Right kidney (tissue), 1 donor: Measurements from ENCODE around the gene UGCG.
"Not testable (repeated sequence)": the region's sequence is repeated elsewhere in the genome, so short reads cannot be mapped to it uniquely, and the experiment has no call there.

ENCODE experiments used
- DNase-seq: peaks from one replicate; pipeline ENCODE4 v3.0.0-alpha.2; 2016

UGCG gene

DNA sequence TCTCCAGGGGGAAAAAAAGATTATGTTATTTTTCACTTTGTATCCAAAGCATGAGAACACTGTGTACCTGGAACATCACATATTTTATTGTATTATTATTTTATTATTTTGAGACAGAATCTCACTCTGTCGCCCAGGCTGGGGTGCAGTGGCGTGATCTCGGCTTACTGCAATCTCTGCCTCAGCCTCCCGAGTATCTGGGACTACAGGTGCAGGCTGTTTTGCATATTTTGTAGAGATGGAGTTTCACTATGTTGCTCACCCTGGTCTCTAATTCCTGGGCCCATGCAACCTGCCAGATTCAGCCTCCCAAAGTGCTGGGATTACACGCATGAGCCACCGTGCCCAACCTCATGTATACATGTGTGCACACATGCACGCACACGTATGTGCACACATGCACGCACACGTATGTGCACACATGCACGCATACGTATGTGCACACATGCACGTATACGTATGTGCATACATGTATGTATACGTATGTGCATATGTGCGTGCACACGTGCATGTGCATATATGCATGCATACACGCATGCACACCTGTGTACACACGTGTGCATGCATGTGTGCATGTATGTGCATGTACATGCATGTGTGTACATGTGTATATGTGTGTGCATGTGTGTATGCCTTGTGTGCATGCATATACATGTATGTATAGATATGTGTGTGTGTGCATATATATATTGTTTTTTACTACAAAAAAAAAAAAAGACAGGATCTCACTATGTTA lies 9.5 kb upstream of the UGCG start:
- DNase-seq = no peak

DNA sequence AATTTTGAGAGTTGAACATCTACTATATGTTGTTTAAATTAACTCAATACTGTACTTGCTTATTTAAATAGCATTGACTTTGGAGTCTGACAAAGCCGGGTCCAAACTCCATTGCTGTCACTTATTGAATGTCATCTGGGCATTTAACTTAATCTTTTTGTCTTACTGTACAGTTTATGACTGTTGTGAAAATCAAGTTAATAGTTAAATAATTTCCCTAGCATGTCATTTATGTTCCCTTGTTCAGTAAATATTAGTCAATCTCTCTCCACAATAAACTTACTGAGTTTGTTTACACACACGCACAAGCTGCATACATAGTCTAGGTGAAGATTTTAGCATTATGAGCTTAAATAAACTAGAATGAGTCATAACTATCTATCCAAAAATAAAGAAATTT lies 6.3 kb upstream of the UGCG start:
- no peak for DNase-seq

- not testable (repeated sequence) for DNase-seq
These were observed 5.7 kb upstream of the UGCG start for GRCh38 chr9:111890867-111891266.

DNA sequence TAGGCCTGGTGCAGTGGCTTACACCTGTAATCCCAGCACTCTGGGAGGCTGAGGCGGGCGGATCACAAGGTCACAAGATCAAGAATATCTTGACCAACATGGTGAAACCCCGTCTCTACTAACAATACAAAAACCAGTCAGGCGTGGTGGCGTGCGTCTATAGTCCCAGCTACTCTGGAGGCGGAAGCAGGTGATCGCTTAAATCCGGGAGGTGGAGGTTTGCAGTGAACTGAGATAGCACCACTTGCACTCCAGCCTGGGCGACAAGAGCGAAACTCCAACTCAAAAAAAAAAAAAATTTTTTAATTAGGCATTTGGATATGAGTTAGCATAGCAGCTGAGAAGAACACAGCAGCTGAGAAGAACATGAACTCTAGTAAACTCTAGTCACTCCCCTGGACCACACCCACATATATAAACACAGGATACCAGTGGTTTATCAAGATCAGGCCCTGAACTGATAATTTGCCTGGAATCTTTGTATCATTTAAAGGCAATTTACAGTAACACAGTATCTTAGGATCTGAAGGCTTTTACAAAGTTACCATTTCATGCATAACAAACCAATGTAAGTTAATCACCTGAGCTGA lies 4.6 kb upstream of the UGCG start:
- no peak for DNase-seq

DNA sequence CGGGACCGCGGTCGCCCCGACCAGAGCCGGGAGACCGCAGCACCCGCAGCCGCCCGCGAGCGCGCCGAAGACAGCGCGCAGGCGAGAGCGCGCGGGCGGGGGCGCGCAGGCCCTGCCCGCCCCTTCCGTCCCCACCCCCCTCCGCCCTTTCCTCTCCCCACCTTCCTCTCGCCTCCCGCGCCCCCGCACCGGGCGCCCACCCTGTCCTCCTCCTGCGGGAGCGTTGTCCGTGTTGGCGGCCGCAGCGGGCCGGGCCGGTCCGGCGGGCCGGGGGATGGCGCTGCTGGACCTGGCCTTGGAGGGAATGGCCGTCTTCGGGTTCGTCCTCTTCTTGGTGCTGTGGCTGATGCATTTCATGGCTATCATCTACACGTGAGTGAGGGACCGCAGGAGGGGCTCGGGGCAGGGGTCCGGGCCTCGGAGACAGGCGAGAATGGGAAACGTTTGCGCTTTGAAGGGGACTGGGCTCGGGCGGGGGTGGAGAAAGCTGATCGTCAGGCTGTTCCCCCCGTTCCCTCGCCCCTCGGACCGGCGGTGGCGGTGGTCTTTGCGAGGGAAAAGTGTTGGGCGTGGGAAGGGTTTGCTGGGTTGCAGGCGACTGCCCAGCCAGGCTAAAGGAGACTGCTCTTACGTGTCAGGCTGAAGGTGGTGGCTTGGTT lies 457 bp downstream of the UGCG start:
- DNase-seq = peak; percentile 89

DNA sequence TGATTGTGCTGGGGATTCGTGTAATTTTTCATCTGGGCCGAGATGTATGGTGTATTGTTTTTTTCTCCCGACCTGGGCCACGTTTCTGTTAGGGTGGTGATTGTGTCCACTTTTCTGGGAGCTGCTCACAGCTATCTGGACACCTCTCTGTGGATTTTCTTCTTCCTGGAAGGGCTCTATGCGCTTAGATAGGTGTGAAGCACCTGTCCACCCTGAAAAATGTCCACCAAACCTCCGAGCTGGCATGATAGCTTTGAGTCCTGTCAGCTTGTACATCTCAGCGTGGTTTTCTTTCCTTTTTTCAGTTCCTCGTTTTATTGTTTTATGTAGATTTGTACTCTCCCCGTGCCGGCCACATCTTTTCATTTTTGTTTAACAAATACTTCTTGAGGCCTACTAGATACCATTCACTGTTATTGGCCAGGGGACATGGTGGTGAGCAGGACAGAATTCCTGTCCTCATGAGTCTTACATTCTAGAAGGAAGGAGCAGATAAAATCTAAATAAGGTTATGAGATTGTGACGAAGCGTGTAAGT lies 1.1 kb downstream of the UGCG start:
- DNase-seq = no peak

DNA sequence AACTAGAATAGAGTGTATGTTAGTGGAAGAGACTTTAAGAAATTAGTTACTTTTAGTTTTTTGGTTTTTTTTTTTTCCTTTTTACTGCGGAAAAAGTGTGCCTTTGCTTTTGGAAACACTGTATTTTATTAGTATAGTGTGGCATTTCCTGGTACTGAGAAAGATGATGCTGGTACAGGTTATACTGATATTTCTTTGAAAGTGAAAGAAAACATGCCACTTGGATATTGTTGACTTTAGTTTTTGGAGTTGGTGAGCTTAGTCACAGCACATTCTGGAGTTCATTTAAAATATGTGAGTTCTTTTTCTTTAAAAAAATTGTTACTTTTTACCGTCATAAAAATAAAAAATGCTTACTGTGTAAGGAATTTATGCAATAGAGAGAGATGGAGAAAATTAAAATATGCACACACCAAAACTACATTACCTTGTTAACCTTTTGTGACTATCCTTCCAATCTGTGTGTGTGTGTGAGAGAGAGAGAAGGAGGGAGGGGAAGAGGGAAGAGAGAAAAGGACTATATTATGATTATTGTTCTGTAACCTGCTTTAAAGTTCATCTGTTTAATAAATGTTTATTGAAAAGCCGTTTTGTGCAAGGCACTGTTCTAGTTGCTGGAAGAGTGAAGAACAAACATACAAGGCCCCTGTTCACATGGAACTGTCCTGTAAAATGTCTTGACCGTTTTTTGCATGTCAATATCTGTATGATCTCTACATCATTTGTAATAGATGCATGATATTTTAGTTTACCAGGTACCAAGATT lies 1.9 kb downstream of the UGCG start:
- no peak for DNase-seq

DNA sequence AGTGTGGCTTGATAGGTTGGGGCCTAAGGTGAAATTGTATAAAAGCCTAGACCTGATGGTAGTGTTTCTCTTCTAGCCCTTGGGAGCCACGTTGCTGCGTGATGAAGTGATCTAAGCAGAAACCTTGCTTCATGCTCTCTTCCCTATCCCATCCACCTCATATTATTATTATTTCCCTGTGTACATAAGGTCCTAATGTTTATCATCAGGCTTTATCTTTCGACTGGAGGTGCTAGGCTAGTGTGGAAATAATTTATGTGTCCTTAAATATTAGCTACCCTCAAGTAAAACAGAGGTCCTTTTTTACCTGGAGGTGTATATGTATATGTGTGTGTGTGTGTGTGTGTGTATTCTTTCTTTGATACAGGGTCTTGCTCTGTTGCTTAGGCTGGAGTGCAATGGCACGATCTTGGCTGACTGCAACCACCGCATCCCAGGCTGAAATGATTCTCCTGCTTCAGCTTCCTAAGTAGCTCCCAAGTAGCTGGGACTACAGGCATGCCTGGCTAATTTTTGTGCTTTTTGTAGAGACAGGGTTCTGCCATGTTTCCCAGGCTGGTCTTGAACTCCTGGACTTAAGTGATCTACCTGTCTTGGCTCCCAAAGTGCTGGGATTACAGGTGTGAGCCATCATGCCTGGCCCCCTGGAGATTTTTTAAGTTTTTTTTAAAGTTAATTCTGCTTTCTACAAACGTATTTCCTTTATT lies 3.7 kb downstream of the UGCG start:
- DNase-seq = no peak

DNA sequence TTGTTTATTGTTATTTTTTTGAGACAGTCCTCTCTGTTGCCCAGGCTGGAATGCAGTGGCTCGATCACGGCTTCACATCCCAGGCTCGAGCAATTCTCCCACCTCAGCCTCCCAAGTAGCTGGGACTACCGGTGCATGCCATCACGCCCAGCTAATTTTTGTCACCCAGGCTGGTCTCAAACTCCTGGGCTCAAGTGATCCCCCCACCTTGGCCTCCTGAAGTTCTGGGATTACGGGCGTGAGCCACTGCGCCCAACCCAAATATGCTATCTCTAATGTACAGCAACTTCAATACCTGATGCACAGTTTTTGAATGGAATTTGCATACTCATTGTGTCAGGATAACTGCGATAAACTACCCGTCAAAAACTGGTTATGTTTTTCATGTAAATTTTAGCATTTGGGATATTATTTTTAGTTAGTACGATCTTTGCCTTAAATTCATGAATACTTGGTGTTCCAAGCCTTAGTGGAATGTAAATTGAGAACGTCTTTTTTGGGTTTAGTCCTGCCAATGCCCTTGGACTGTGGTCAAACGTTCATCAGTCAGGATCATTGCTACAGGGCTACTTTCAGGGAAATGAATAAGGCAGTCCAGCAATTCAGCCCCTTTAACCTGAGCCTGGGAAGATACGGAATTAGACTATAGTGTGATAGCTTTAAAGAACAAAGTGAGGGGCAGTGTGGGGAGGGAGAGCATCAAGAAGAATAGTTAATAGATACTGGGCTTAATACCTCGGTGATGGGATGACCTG lies 4.4 kb downstream of the UGCG start:
- DNase-seq = no peak

- DNase-seq = no peak
These were observed 6.0 kb downstream of the UGCG start for GRCh38 chr9:111902391-111903139.

- not testable (repeated sequence) for DNase-seq
These were observed 6.9 kb downstream of the UGCG start for GRCh38 chr9:111903535-111903934.

GRCh38 chr9:111904026-111904425 lies 7.4 kb downstream of the UGCG start:
- no peak for DNase-seq

DNA sequence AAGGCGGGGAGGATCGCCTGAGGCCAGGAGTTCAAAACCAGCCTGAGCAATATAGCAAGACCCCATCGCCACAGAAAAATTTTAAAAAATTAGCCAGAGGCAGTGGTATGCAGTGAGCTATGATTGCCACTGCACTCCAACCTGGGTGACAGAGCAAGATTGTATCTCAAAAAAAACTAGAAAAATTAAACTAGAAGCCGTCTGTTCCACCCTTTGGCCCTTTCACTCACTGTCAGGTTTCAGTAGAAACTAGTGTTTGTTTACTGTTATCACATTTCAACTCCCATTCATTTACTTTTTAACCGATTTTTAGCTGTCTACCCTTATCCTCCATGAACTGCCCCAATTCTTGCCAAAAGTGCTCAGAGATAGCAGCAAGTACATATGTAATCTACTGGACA lies 8.3 kb downstream of the UGCG start:
- no peak for DNase-seq

GRCh38 chr9:111907147-111907546 lies 10.5 kb downstream of the UGCG start:
- DNase-seq = no peak

DNA sequence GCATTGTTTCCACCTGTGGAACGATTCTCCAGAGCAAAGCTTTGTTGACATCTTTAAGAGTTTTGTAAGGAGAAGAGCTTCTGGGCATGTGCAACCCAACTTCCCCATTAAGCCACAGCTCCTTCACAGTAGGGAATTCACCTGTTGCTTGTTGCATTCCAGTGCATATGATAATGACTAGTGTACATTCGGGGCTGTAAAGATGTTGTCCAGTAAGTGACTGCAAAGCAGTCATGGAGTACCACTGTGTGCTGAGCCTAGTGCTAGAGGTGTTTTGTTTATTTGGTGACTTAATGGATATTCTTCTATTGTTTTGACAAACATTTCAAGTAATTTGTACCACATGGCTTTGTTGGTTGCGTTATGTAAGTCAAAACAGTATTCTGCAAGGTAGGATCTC lies 12.8 kb downstream of the UGCG start:
- DNase-seq = no peak

DNA sequence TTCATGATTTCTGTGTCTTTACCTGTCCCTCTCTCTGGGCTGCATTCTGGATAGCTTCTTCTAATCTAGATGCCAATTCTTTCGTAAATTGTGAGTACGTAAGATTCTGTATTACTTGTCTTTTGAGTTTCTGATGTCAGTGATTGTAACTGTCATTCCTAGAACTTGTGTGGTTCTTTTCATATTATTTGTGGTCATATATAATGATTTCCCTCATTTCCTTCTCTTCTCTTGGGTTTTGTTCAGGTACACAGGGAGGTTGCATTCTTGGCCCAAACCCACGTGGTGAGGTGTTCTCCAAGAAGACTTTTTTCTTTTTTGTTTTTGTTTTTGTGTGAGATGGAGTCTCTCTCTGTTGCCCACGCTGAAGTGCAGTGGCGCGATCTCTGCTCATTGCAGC lies 13.8 kb downstream of the UGCG start:
- no peak for DNase-seq

DNA sequence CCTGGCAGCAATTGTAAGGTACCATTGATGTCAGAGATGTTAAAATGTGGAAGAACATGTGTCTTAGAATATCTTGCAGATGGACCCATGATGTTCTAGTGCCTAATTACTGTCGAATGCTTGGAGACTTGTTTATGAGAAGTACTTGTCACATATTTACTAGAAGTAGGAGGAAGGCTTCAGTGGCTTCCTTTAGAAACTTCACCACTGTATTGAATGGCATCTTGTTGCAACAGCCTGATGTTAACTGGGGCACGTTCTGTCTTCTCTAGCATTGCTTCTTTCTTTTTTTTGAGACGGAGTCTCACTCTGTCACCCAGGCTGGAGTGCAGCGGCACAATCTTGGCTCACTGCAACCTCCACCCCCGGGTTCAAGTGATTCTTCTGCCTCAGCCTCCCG lies 16.5 kb downstream of the UGCG start:
- DNase-seq = no peak

DNA sequence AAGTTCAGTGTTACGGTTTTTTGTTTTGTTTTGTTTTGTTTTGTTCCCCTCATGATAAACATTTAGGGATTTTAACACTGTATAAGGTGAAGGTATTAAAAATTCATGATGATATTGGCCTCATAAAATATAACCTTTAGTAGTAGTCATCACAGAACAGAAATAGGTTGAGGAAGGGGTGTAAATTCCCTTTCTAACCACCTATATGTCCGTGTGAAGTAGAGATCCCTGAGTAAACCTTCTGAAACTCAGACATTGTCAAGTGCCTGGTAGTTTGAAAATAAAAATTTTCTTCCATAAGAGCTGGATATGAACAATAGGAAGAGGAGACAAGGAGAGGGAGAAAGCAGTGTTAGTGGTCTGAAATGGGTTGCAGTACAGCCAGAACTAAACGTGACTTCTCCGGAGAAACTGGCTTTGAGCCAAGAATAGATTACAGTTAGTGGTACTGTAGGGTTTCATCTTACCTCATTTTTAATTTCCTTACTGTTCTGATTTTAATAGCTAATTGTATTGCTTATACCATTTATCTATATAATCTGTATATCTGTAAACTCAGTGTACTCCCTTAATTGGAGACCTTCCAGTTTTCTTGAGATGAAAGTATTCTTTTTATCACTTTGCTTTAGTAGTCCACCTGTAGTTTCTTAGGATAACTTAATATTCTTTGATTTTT lies 18.3 kb downstream of the UGCG start:
- no peak for DNase-seq

GRCh38 chr9:111915425-111915758 lies 18.8 kb downstream of the UGCG start:
- DNase-seq = no peak

DNA sequence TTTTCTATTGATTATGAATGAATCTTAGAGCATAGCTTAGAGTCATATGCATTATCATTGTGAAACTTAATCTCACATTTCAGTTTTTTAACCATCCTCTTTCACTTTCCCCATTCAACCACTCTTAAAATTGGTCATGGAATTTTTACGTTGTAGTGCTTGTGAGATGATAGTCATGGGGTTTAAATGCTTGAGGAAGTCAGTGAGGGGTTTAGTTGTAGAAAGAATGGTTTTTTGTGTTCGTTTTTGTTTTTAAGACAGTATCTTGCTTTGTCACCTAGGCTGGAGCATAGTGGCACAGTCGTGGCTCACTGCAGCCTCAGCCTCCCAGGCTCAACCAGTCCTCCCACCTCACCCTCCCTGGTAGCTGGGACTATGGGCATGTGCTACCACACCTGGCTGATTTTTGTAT lies 19.6 kb downstream of the UGCG start:
- DNase-seq = no peak
